Erythroblast (primary cell): ENCODE measurements around the gene PRODH2.

Experiments
- GATA1 ChIP-seq: IDR thresholded peaks from 2 replicates; pipeline ENCODE4 v1.6.1; 2011; ENCODE audit warnings: low read depth, mild to moderate bottlenecking, control low read depth, low read length, moderate library complexity
- POLR2A ChIP-seq: IDR thresholded peaks from 2 replicates; pipeline ENCODE4 v1.6.1; 2011; ENCODE audit warnings: mild to moderate bottlenecking, low read length

DNA sequence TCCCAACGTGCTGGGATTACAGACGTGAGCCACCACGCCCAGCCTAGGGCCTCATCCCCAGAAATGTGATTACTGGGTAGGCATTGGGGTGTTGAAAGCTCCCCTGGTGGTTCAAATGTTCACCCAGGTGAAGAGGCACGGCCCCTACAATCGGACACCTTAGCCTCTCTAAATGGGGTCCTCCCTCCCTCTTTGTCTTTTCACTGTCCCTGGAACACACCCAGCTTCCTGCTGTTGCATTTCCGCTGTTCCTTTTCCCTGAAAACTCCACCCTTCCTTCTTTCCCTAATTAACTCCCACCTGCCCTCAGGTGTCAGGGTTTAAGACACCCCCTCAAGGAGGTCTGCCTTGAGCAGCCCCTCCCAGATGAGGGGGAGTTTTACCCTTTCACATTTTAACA lies 3.6 kb upstream of the PRODH2 start:
- TF ChIP-seq POLR2A (no peak), GATA1 (no peak)
